Activated naive CD4-positive, alpha-beta T cell treated with anti-CD3 and anti-CD28 coated beads, Interleukin-2, amount 50 U/mL, for 16 hours (primary cell): Measurements from ENCODE around the gene ZNF638.

ENCODE experiments used
- DNase-seq: peaks from one replicate; pipeline ENCODE4 v3.0.0-alpha.2; 2020

Gene ZNF638

GRCh38 chr2:71333619-71334018 is 2.0 kb downstream of the ZNF638 start:
- no peak for DNase-seq

- DNase-seq: no peak
Measured at GRCh38 chr2:71336384-71336783, 4.8 kb downstream of the ZNF638 start.

- no peak for DNase-seq
Measured at GRCh38 chr2:71336802-71337201, 5.2 kb downstream of the ZNF638 start.

- no peak for DNase-seq
Measured at GRCh38 chr2:71337776-71338175, 6.2 kb downstream of the ZNF638 start.

- no peak for DNase-seq
Measured at GRCh38 chr2:71339685-71340084, 8.1 kb downstream of the ZNF638 start.

- no peak for DNase-seq
Measured at GRCh38 chr2:71340176-71340575, 8.6 kb downstream of the ZNF638 start.

GRCh38 chr2:71341645-71342044 is 10.1 kb downstream of the ZNF638 start:
- DNase-seq: no peak

- DNase-seq: no peak
Measured at GRCh38 chr2:71346065-71346464, 14.5 kb downstream of the ZNF638 start.

GRCh38 chr2:71347517-71347916 is 15.9 kb downstream of the ZNF638 start:
- DNase-seq: no peak

GRCh38 chr2:71348302-71348701 is 16.7 kb downstream of the ZNF638 start:
- no peak for DNase-seq

GRCh38 chr2:71353248-71353647 is 21.7 kb downstream of the ZNF638 start:
- DNase-seq: no peak

GRCh38 chr2:71358931-71359671 is 27.5 kb downstream of the ZNF638 start:
- no peak for DNase-seq

GRCh38 chr2:71360434-71360975 is 28.9 kb downstream of the ZNF638 start:
- no peak for DNase-seq

- no peak for DNase-seq
Measured at GRCh38 chr2:71361631-71362030, 30.0 kb downstream of the ZNF638 start.

- no peak for DNase-seq
Measured at GRCh38 chr2:71362447-71362846, 30.9 kb downstream of the ZNF638 start.

GRCh38 chr2:71370015-71370414 is 38.4 kb downstream of the ZNF638 start:
- no peak for DNase-seq

- DNase-seq: no peak
Measured at GRCh38 chr2:71372042-71372441, 40.5 kb downstream of the ZNF638 start.

GRCh38 chr2:71379086-71379485 is 47.5 kb downstream of the ZNF638 start:
- no peak for DNase-seq

- DNase-seq: no peak
Measured at GRCh38 chr2:71380665-71381064, 49.1 kb downstream of the ZNF638 start.

GRCh38 chr2:71385012-71385411 is 53.4 kb downstream of the ZNF638 start:
- no peak for DNase-seq

GRCh38 chr2:71388214-71388613 is 56.6 kb downstream of the ZNF638 start:
- DNase-seq: no peak

GRCh38 chr2:71389384-71390072 is 57.9 kb downstream of the ZNF638 start:
- DNase-seq: no peak

- DNase-seq: no peak
Measured at GRCh38 chr2:71393216-71393615, 61.6 kb downstream of the ZNF638 start.

GRCh38 chr2:71395471-71395870 is 63.9 kb downstream of the ZNF638 start:
- no peak for DNase-seq
